RWPE2 (cell line): ENCODE results near the gene NUDCD3.
A peak's percentile ranks its signal among the peaks of the same experiment; 100 is the strongest.

Experiments
- ATAC-seq: fragments of 200-7000 bp; cut with Tn5 transposase; 3 replicates; pipeline ENCODE4 v1.9.1; 2021; ENCODE audit warnings: low read depth
- DNase-seq: peaks from one replicate; pipeline ENCODE4 v3.0.0-alpha.2; 2020; ENCODE audit warnings: low spot score
- H3K27ac ChIP-seq: fragments of 450-650 bp; 2 replicates; pipeline ENCODE4 v1.5.1; 2017; ENCODE audit warnings: mild to moderate bottlenecking; ENCODE audit not compliant: poor library complexity, severe bottlenecking
- H3K27me3 ChIP-seq: fragments of 250-450 bp; sonication (Bioruptor Pico); 2 replicates; pipeline ENCODE4 v1.5.1; 2021; ENCODE audit warnings: mild to moderate bottlenecking, moderate library complexity; ENCODE audit not compliant: insufficient read depth, poor library complexity, severe bottlenecking
- H3K36me3 ChIP-seq: fragments of 250-450 bp; sonication (Bioruptor Pico); 2 replicates; pipeline ENCODE4 v1.5.1; 2020; ENCODE audit warnings: low read depth, mild to moderate bottlenecking, moderate library complexity
- H3K4me1 ChIP-seq: fragments of 250-450 bp; sonication (Bioruptor Pico); 2 replicates; pipeline ENCODE4 v1.5.1; 2021; ENCODE audit warnings: mild to moderate bottlenecking, moderate library complexity; ENCODE audit not compliant: insufficient read depth, poor library complexity, severe bottlenecking
- H3K4me3 ChIP-seq: fragments of 250-450 bp; sonication (Bioruptor Pico); 2 replicates; pipeline ENCODE4 v1.5.1; 2021; ENCODE audit warnings: mild to moderate bottlenecking, moderate library complexity; ENCODE audit not compliant: severe bottlenecking
- H3K9me3 ChIP-seq: fragments of 250-450 bp; sonication (Bioruptor Pico); 2 replicates; pipeline ENCODE4 v1.5.1; 2021; ENCODE audit warnings: mild to moderate bottlenecking, moderate library complexity; ENCODE audit not compliant: severe bottlenecking
- TF ChIP-seq, protein P1 (sequence below): fragments of 450-650 bp; IDR thresholded peaks from one replicate; pipeline ENCODE4 v1.5.1; 2017; ENCODE audit warnings: mild to moderate bottlenecking, moderate library complexity; ENCODE audit not compliant: poor library complexity, severe bottlenecking

The NUDCD3 gene

DNA sequence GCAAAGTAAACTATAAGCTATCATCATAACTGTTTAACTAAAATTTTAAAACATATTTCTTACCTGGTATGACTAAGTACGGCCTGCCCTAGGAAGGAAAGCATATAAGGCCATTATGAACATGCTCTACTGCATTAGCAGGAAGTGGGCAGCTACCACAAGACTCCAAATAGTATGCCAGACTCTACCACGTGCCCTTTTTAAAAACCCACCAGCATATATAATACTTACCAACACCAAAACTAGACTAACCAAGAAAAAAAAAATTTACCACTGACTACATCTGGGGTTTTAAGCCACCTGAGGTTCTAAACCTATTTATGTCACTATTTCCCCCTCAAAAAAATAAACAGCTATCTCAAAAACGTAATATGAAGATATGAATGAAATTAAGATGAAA lies 30.1 kb downstream of the NUDCD3 start:
- Histone ChIP-seq H3K36me3 (peaks cover 55% of the 10 kb centered on the region), H3K27ac (peak overlapping the region; percentile 13), H3K27me3 (no peaks in the 10 kb centered on the region), H3K9me3 (no peaks in the 10 kb centered on the region), H3K4me3 (no peak overlapping the region), H3K4me1 (peaks cover 14% of the 10 kb centered on the region)
- TF ChIP-seq, protein P1, sequence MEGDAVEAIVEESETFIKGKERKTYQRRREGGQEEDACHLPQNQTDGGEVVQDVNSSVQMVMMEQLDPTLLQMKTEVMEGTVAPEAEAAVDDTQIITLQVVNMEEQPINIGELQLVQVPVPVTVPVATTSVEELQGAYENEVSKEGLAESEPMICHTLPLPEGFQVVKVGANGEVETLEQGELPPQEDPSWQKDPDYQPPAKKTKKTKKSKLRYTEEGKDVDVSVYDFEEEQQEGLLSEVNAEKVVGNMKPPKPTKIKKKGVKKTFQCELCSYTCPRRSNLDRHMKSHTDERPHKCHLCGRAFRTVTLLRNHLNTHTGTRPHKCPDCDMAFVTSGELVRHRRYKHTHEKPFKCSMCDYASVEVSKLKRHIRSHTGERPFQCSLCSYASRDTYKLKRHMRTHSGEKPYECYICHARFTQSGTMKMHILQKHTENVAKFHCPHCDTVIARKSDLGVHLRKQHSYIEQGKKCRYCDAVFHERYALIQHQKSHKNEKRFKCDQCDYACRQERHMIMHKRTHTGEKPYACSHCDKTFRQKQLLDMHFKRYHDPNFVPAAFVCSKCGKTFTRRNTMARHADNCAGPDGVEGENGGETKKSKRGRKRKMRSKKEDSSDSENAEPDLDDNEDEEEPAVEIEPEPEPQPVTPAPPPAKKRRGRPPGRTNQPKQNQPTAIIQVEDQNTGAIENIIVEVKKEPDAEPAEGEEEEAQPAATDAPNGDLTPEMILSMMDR = no peak
- DNase-seq (no peak), ATAC-seq (no peak)

DNA sequence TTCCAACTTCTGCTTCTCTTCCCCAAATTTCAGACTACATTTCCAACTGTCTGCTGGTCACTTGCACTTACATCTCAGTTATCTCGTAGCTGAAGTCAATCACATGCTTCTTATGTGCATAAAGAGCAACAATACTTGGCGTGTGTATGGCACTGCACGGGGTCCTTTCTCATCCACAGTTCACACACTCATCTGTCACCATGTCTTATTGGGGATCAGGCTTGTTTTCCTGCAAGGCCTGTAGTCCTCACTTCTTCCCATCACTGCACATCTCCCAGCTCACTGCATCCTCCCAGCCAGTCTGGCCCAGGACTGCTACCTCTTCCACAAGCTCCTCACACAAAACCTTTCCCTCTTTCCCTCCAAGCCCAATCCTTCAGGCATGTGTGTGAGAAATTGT lies 35.3 kb downstream of the NUDCD3 start:
- TF ChIP-seq, protein P1 = no peak
- ATAC-seq = no peak
- Histone ChIP-seq H3K36me3 (peaks cover 49% of the 10 kb centered on the region), H3K27ac (no peak overlapping the region), H3K4me3 (no peak overlapping the region), H3K27me3 (no peaks in the 10 kb centered on the region), H3K9me3 (no peaks in the 10 kb centered on the region), H3K4me1 (no peaks in the 10 kb centered on the region)
- DNase-seq = no peak

DNA sequence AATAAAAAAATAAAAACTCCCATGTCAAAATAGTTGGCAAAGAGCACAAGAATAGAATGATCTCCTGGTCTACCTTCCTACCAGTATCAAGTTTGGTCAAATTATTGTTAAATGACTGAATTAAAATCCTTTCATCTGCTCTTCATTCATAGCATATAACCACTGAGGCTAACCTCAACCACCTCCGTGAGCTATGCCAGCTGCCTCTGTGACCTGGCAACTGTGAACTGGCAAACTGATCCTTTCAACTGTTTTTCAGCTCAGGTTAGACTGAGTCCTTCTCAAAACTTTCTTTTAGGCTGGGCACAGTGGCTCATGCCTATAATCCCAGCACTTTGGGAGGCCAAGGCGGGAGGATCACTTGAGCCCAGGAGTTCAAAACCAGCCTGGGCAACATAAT lies 36.1 kb downstream of the NUDCD3 start:
- no peak overlapping the region for H3K27ac ChIP-seq
- TF ChIP-seq, protein P1 = no peak
- no peaks in the 10 kb centered on the region for H3K27me3 ChIP-seq
- no peaks in the 10 kb centered on the region for H3K9me3 ChIP-seq
- no peak for ATAC-seq
- H3K36me3 ChIP-seq = peaks cover 41% of the 10 kb centered on the region
- H3K4me1 ChIP-seq = no peaks in the 10 kb centered on the region
- no peak overlapping the region for H3K4me3 ChIP-seq
- DNase-seq = no peak

DNA sequence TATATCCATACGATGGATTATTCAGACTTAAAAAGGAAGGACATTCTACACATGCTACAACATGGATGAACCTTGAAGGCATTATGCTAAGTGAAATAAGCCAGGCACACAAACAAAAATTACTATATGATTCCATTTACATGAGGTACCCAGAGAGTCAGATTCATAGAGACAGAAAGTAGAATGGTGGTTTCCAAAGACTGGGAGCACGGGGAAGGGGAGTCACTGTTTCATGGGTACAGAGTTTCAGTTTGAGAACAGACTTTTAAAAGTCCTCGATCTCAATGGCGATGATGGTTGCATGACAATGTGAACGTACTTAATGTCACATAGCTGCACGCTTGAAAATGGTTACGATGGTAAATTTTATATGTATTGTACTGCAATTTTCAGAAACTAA lies 39.3 kb downstream of the NUDCD3 start:
- TF ChIP-seq, protein P1 = no peak
- H3K27me3 ChIP-seq = no peaks in the 10 kb centered on the region
- no peak overlapping the region for H3K27ac ChIP-seq
- no peak overlapping the region for H3K4me3 ChIP-seq
- DNase-seq = no peak
- no peaks in the 10 kb centered on the region for H3K4me1 ChIP-seq
- peaks cover 48% of the 10 kb centered on the region for H3K36me3 ChIP-seq
- no peaks in the 10 kb centered on the region for H3K9me3 ChIP-seq
- no peak for ATAC-seq

DNA sequence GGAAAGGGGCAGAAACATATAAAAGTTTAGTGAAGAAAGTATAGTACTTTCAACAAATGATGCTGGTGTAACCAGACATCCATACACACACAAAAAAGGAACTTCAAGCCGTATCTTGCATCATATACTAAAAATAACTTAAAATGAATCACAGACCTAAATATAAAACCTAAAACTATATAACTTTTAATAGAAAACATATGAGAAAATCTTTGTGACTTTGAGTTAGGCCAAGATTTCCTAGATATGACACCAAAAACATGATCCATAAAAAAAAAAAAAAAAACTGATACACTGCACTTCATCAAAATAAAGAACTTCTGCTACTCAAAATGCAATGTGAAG lies 40.9 kb downstream of the NUDCD3 start:
- TF ChIP-seq, protein P1 = no peak
- no peaks in the 10 kb centered on the region for H3K4me1 ChIP-seq
- no peaks in the 10 kb centered on the region for H3K9me3 ChIP-seq
- no peaks in the 10 kb centered on the region for H3K27me3 ChIP-seq
- DNase-seq (no peak), ATAC-seq (no peak)
- no peak overlapping the region for H3K4me3 ChIP-seq
- H3K27ac ChIP-seq = no peak overlapping the region
- peaks cover 50% of the 10 kb centered on the region for H3K36me3 ChIP-seq
